Mesenchymal stem cell (in vitro differentiated cells and primary cell): ENCODE data around the gene FAM163B.

Experiments used
- DNase-seq: peaks from one replicate; pipeline ENCODE4 v3.0.0-alpha.2; 2013
- H2AFZ ChIP-seq: one replicate; pipeline ENCODE4 v1.6.1; 2013; ENCODE audit warnings: low read depth, mild to moderate bottlenecking, control low read depth, inconsistent platforms, low read length, moderate library complexity
- H2AK5ac ChIP-seq: 2 replicates; pipeline ENCODE4 v1.6.1; 2013; ENCODE audit warnings: low read length, moderate library complexity, mild to moderate bottlenecking, inconsistent platforms; ENCODE audit not compliant: severe bottlenecking
- H2BK120ac ChIP-seq: one replicate; pipeline ENCODE4 v1.6.1; 2013; ENCODE audit warnings: low read depth, mild to moderate bottlenecking, inconsistent platforms, low read length, moderate library complexity
- H2BK12ac ChIP-seq, 2 experiments: one replicate each; pipeline ENCODE4 v1.6.1; 2013; ENCODE audit warnings: inconsistent platforms in 2 of 2, low read length in 2 of 2, mild to moderate bottlenecking in 2 of 2, moderate library complexity in 2 of 2, control low read depth in 1 of 2
- H2BK15ac ChIP-seq: one replicate; pipeline ENCODE4 v1.6.1; 2013; ENCODE audit warnings: mild to moderate bottlenecking, low read depth, inconsistent platforms; ENCODE audit not compliant: poor library complexity, severe bottlenecking
- H2BK5ac ChIP-seq: 2 replicates; pipeline ENCODE4 v1.6.1; 2013; ENCODE audit warnings: low read depth, mild to moderate bottlenecking, low read length, control low read depth, inconsistent platforms; ENCODE audit not compliant: poor library complexity, severe bottlenecking
- H3K14ac ChIP-seq, 2 experiments: one replicate each; pipeline ENCODE4 v1.6.1; 2013; ENCODE audit warnings: inconsistent platforms in 2 of 2, low read length in 2 of 2, control low read depth in 1 of 2, mild to moderate bottlenecking in 1 of 2, moderate library complexity in 1 of 2
- H3K18ac ChIP-seq, 2 experiments: one replicate each; pipeline ENCODE4 v1.6.1; 2013; ENCODE audit warnings: inconsistent platforms in 2 of 2, low read length in 2 of 2, control low read depth in 1 of 2, low read depth in 1 of 2, mild to moderate bottlenecking in 1 of 2
- H3K23ac ChIP-seq, 2 experiments: one replicate each; pipeline ENCODE4 v1.6.1; 2013; ENCODE audit warnings: inconsistent platforms in 2 of 2, low read length in 2 of 2, mild to moderate bottlenecking in 2 of 2, moderate library complexity in 2 of 2, control low read depth in 1 of 2
- H3K27ac ChIP-seq: 2 replicates; pipeline ENCODE4 v1.5.1; 2013; ENCODE audit warnings: mild to moderate bottlenecking, moderate library complexity, low read length, control low read depth, inconsistent platforms; ENCODE audit not compliant: poor library complexity, severe bottlenecking
- H3K27me3 ChIP-seq, 2 experiments: 2 replicates each; pipeline versions ENCODE4 v1.6.1 to v1.7.0; 2013; ENCODE audit warnings: low read length in 2 of 2, mild to moderate bottlenecking in 2 of 2, moderate library complexity in 2 of 2, control low read depth in 1 of 2, inconsistent platforms in 1 of 2; ENCODE audit not compliant: control insufficient read depth in 1 of 2, insufficient read depth in 1 of 2
- H3K36me3 ChIP-seq, 2 experiments: 2 replicates each; pipeline versions ENCODE4 v1.6.1 to v1.7.0; 2013; ENCODE audit warnings: low read length in 2 of 2, control low read depth in 1 of 2, inconsistent platforms in 1 of 2, low read depth in 1 of 2, mild to moderate bottlenecking in 1 of 2; ENCODE audit not compliant: insufficient read depth in 2 of 2, control insufficient read depth in 1 of 2
- H3K4ac ChIP-seq, 2 experiments: one replicate each; pipeline ENCODE4 v1.6.1; 2013; ENCODE audit warnings: inconsistent platforms in 2 of 2, low read length in 2 of 2, mild to moderate bottlenecking in 2 of 2, moderate library complexity in 2 of 2, control low read depth in 1 of 2, low read depth in 1 of 2
- H3K4me1 ChIP-seq: 2 replicates; pipeline ENCODE4 v1.6.1; 2013; ENCODE audit warnings: low read depth, low read length, control low read depth; ENCODE audit not compliant: control insufficient read depth, insufficient read depth
- H3K4me2 ChIP-seq: 2 replicates; pipeline ENCODE4 v1.6.1; 2013; ENCODE audit warnings: low read length, mild to moderate bottlenecking, inconsistent platforms; ENCODE audit not compliant: poor library complexity, severe bottlenecking
- H3K4me3 ChIP-seq, 2 experiments: 2 replicates each; pipeline versions ENCODE4 v1.5.1 to v1.7.0; 2013; ENCODE audit warnings: low read length in 2 of 2, mild to moderate bottlenecking in 2 of 2, control low read depth in 1 of 2, low read depth in 1 of 2; ENCODE audit not compliant: insufficient read depth in 1 of 2
- H3K79me1 ChIP-seq: replicated peaks from 2 replicates; pipeline ENCODE4 v1.6.1; 2013; ENCODE audit warnings: mild to moderate bottlenecking, control low read depth, low read length, inconsistent platforms; ENCODE audit not compliant: poor library complexity, severe bottlenecking
- H3K9ac ChIP-seq: 2 replicates; pipeline ENCODE4 v1.7.0; 2013; ENCODE audit warnings: mild to moderate bottlenecking, low read length, moderate library complexity
- H3K9me3 ChIP-seq: 2 replicates; pipeline ENCODE4 v1.7.0; 2013; ENCODE audit warnings: mild to moderate bottlenecking, low read length; ENCODE audit not compliant: control insufficient read depth
- H4K8ac ChIP-seq: one replicate; pipeline ENCODE4 v1.6.1; 2013; ENCODE audit warnings: inconsistent platforms, mild to moderate bottlenecking, low read length, moderate library complexity
- H4K91ac ChIP-seq: one replicate; pipeline ENCODE4 v1.6.1; 2013; ENCODE audit warnings: mild to moderate bottlenecking, low read length, inconsistent platforms
- WGBS: methylation state at CpG from one replicate; pipeline ENCODE4 v1.1.7; 2013; ENCODE audit warnings: mixed read lengths; 5-methylcytosine and 5-hydroxymethylcytosine counted together

Gene FAM163B

GRCh38 chr9:133545494-133546286 lies 63.5 kb downstream of the FAM163B start:
- Histone ChIP-seq H3K4me2 (no peak overlapping the region), H3K9ac (no peak overlapping the region), H3K14ac (no peak overlapping the region), H2AFZ (no peak overlapping the region), H2AK5ac (no peak overlapping the region), H3K27me3 (peaks cover 44 to 63% of the 10 kb centered on the region in 2 experiments), H3K36me3 (no peaks in the 10 kb centered on the region), H3K27ac (no peak overlapping the region), H2BK5ac (no peak overlapping the region), H2BK15ac (no peak overlapping the region), H4K8ac (no peak overlapping the region), H3K4ac (no peak overlapping the region), H3K9me3 (no peaks in the 10 kb centered on the region), H2BK120ac (no peak overlapping the region), H4K91ac (no peak overlapping the region), H3K23ac (no peak overlapping the region), H3K4me3 (no peak overlapping the region), H3K18ac (no peak overlapping the region), H3K4me1 (no peaks in the 10 kb centered on the region), H2BK12ac (no peak overlapping the region), H3K79me1 (no peaks in the 10 kb centered on the region)
- no peak for DNase-seq
- 60% methylated on average over 20 of the region's 25 CpGs for WGBS

GRCh38 chr9:133543772-133544467 lies 65.3 kb downstream of the FAM163B start:
- no peak overlapping the region for H2AFZ ChIP-seq
- no peak overlapping the region for H3K14ac ChIP-seq
- no peaks in the 10 kb centered on the region for H3K9me3 ChIP-seq
- no peak for DNase-seq
- H3K9ac ChIP-seq, result no peak overlapping the region
- no peak overlapping the region for H3K23ac ChIP-seq
- H3K4ac ChIP-seq, result no peak overlapping the region
- no peak overlapping the region for H3K4me3 ChIP-seq
- H2BK12ac ChIP-seq, result no peak overlapping the region
- H2AK5ac ChIP-seq, result no peak overlapping the region
- no peaks in the 10 kb centered on the region for H3K79me1 ChIP-seq
- WGBS, result 80% methylated on average over 16 of the region's 16 CpGs
- H2BK5ac ChIP-seq, result no peak overlapping the region
- H3K4me2 ChIP-seq, result no peak overlapping the region
- no peak overlapping the region for H2BK15ac ChIP-seq
- no peak overlapping the region for H4K91ac ChIP-seq
- no peaks in the 10 kb centered on the region for H3K4me1 ChIP-seq
- no peak overlapping the region for H3K18ac ChIP-seq
- no peaks in the 10 kb centered on the region for H3K36me3 ChIP-seq
- H3K27me3 ChIP-seq, result peaks cover 49 to 65% of the 10 kb centered on the region in 2 experiments
- no peak overlapping the region for H3K27ac ChIP-seq
- no peak overlapping the region for H4K8ac ChIP-seq
- no peak overlapping the region for H2BK120ac ChIP-seq

- Histone ChIP-seq H3K27me3 (peaks cover 52 to 68% of the 10 kb centered on the region in 2 experiments), H3K4ac (no peak overlapping the region), H3K27ac (no peak overlapping the region), H3K36me3 (no peaks in the 10 kb centered on the region), H2BK5ac (no peak overlapping the region), H2AFZ (no peak overlapping the region), H3K4me1 (peaks cover 2% of the 10 kb centered on the region), H4K8ac (no peak overlapping the region), H3K23ac (no peak overlapping the region), H3K79me1 (no peaks in the 10 kb centered on the region), H3K9me3 (no peaks in the 10 kb centered on the region), H3K4me3 (no peak overlapping the region), H3K9ac (no peak overlapping the region), H3K4me2 (no peak overlapping the region), H3K18ac (no peak overlapping the region), H4K91ac (no peak overlapping the region), H2BK15ac (no peak overlapping the region), H2AK5ac (no peak overlapping the region), H2BK12ac (no peak overlapping the region), H3K14ac (no peak overlapping the region), H2BK120ac (no peak overlapping the region)
- no peak for DNase-seq
- 79% methylated on average over 13 of the region's 13 CpGs for WGBS
Measured at GRCh38 chr9:133542002-133542401, 67.2 kb downstream of the FAM163B start.

GRCh38 chr9:133540698-133541025 lies 68.5 kb downstream of the FAM163B start:
- Histone ChIP-seq H3K36me3 (no peaks in the 10 kb centered on the region), H2BK12ac (no peak overlapping the region), H3K27ac (no peak overlapping the region), H3K14ac (no peak overlapping the region), H2BK15ac (no peak overlapping the region), H3K4ac (no peak overlapping the region), H3K18ac (no peak overlapping the region), H3K4me2 (no peak overlapping the region), H2BK5ac (no peak overlapping the region), H2AFZ (no peak overlapping the region), H3K4me1 (peaks cover 2% of the 10 kb centered on the region), H4K91ac (no peak overlapping the region), H4K8ac (no peak overlapping the region), H2AK5ac (no peak overlapping the region), H3K9ac (no peak overlapping the region), H2BK120ac (no peak overlapping the region), H3K27me3 (peaks cover 65 to 71% of the 10 kb centered on the region in 2 experiments), H3K9me3 (no peaks in the 10 kb centered on the region), H3K79me1 (no peaks in the 10 kb centered on the region), H3K23ac (no peak overlapping the region), H3K4me3 (no peak overlapping the region)
- DNase-seq, result no peak
- 78% methylated on average over 18 of the region's 18 CpGs for WGBS
